Mucosa of rectum (tissue), 2 donors: ENCODE data around the gene RNF114.

Source experiments
- H3K27ac ChIP-seq, 2 donors: one replicate each; pipeline ENCODE4 v1.7.0; 2013; ENCODE audit warnings: inconsistent platforms in 2 of 2, low read depth in 2 of 2, low read length in 2 of 2
- H3K27me3 ChIP-seq, 2 donors: one replicate each; pipeline ENCODE4 v1.7.0; 2013; ENCODE audit warnings: low read length in 2 of 2; ENCODE audit not compliant: control insufficient read depth in 2 of 2, insufficient read depth in 2 of 2
- H3K36me3 ChIP-seq, 2 donors: one replicate each; pipeline ENCODE4 v1.7.0; 2013; ENCODE audit warnings: low read length in 2 of 2; ENCODE audit not compliant: control insufficient read depth in 2 of 2, insufficient read depth in 2 of 2
- H3K4me1 ChIP-seq, 2 donors: one replicate each; pipeline ENCODE4 v1.7.0; 2013; ENCODE audit warnings: low read length in 2 of 2, mild to moderate bottlenecking in 1 of 2; ENCODE audit not compliant: control insufficient read depth in 2 of 2, insufficient read depth in 2 of 2
- H3K4me3 ChIP-seq, 2 donors: one replicate each; pipeline ENCODE4 v1.7.0; 2013; ENCODE audit warnings: low read length in 2 of 2
- H3K9ac ChIP-seq, 2 donors: one replicate each; pipeline ENCODE4 v1.7.0; 2013; ENCODE audit warnings: low read length in 2 of 2, low read depth in 1 of 2, mild to moderate bottlenecking in 1 of 2
- H3K9me3 ChIP-seq, 2 donors: one replicate each; pipeline ENCODE4 v1.7.0; 2013; ENCODE audit warnings: low read length in 2 of 2; ENCODE audit not compliant: control insufficient read depth in 2 of 2
- donor health status: healthy.
- donor health status: Normal muscosa, but diverticular disease.

RNF114 gene

DNA sequence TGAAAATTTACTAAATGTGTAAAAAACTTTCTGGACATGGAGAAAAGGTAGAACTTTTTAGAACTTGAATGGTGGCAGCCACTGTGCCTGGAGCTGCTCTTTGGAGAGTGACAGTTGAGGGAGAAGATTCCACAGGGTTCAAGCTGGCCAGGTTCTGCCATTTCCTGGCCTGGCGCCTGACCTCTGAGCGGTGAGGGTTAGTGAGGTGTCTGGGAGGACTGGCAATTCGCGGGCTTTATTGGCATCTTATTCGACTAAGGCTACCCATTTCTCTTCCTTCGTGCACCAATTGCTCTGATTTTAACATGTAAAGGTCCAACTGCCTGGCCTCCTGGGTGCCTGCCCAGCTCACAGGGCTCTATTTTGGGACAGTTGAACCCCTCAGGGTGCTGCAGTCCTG is 49.0 kb downstream of the RNF114 start:
- H3K36me3 ChIP-seq, result no peaks in the 10 kb centered on the region
- H3K9me3 ChIP-seq, result no peaks in the 10 kb centered on the region
- peaks cover 2 to 9% of the 10 kb centered on the region in 2 donors for H3K27me3 ChIP-seq
- H3K4me1 ChIP-seq, result peaks cover 14 to 15% of the 10 kb centered on the region in 2 donors
- no peak overlapping the region for H3K27ac ChIP-seq
- no peak overlapping the region for H3K9ac ChIP-seq
- no peak overlapping the region for H3K4me3 ChIP-seq

GRCh38 chr20:49985617-49986016 is 49.4 kb downstream of the RNF114 start:
- Histone ChIP-seq H3K4me1 (peaks cover 15 to 16% of the 10 kb centered on the region in 2 donors), H3K36me3 (no peaks in the 10 kb centered on the region), H3K27me3 (peaks cover 2 to 8% of the 10 kb centered on the region in 2 donors), H3K9me3 (no peaks in the 10 kb centered on the region), H3K4me3 (no peak overlapping the region), H3K9ac (no peak overlapping the region), H3K27ac (no peak overlapping the region)

DNA sequence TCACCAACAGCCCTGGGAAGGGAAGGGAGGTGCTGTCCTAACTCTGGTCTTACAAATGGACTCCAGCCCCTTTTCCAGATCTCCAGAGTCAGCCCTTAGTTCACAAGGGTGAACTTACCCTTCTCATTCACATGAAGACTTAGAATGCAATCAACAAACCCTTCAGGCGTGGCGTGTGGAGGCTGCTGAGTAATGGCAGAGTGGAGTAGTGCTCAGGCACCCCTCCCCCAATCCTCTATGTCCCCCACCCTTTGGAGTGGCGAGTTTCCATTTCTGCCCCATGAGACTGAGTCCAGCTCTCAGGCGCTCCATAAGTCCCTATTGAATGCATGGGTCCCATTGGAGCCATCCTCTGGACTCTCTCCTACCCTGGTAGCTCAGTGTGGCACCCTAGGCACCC is 49.9 kb downstream of the RNF114 start:
- no peak overlapping the region for H3K27ac ChIP-seq
- H3K4me3 ChIP-seq, result no peak overlapping the region
- no peak overlapping the region for H3K9ac ChIP-seq

GRCh38 chr20:49987015-49987867 is 51.0 kb downstream of the RNF114 start:
- H3K36me3 ChIP-seq, result no peaks in the 10 kb centered on the region
- H3K9ac ChIP-seq, result no peak overlapping the region
- H3K4me3 ChIP-seq, result no peak overlapping the region
- H3K27ac ChIP-seq, result no peak overlapping the region
- no peaks in the 10 kb centered on the region for H3K9me3 ChIP-seq
- H3K4me1 ChIP-seq, result peaks cover 10 to 14% of the 10 kb centered on the region in 2 donors
- H3K27me3 ChIP-seq, result no peaks in the 10 kb centered on the region

More for the DNA sequence above, 49.9 kb downstream of the RNF114 start:
- Histone ChIP-seq H3K4me1 (peaks cover 15 to 16% of the 10 kb centered on the region in 2 donors), H3K9me3 (no peaks in the 10 kb centered on the region), H3K27me3 (peaks cover 2 to 5% of the 10 kb centered on the region in 2 donors), H3K36me3 (no peaks in the 10 kb centered on the region)

DNA sequence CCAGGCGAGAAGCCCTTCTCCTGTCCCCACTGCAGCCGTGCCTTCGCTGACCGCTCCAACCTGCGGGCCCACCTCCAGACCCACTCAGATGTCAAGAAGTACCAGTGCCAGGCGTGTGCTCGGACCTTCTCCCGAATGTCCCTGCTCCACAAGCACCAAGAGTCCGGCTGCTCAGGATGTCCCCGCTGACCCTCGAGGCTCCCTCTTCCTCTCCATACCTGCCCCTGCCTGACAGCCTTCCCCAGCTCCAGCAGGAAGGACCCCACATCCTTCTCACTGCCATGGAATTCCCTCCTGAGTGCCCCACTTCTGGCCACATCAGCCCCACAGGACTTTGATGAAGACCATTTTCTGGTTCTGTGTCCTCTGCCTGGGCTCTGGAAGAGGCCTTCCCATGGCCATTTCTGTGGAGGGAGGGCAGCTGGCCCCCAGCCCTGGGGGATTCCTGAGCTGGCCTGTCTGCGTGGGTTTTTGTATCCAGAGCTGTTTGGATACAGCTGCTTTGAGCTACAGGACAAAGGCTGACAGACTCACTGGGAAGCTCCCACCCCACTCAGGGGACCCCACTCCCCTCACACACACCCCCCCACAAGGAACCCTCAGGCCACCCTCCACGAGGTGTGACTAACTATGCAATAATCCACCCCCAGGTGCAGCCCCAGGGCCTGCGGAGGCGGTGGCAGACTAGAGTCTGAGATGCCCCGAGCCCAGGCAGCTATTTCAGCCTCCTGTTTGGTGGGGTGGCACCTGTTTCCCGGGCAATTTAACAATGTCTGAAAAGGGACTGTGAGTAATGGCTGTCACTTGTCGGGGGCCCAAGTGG is 51.9 kb downstream of the RNF114 start:
- H3K27ac ChIP-seq, result no peak overlapping the region
- H3K9ac ChIP-seq, result no peak overlapping the region
- no peaks in the 10 kb centered on the region for H3K27me3 ChIP-seq
- H3K4me3 ChIP-seq, result no peak overlapping the region
- no peaks in the 10 kb centered on the region for H3K9me3 ChIP-seq
- no peaks in the 10 kb centered on the region for H3K36me3 ChIP-seq
- peaks cover 5 to 9% of the 10 kb centered on the region in 2 donors for H3K4me1 ChIP-seq

- Histone ChIP-seq H3K9ac (no peak overlapping the region), H3K27me3 (no peaks in the 10 kb centered on the region), H3K4me3 (no peak overlapping the region), H3K27ac (peak overlapping the region; percentile 43 to 65), H3K9me3 (no peaks in the 10 kb centered on the region), H3K36me3 (no peaks in the 10 kb centered on the region), H3K4me1 (peaks cover 3 to 7% of the 10 kb centered on the region in 2 donors)
Observed at GRCh38 chr20:49989234-49990065, 53.3 kb downstream of the RNF114 start.

GRCh38 chr20:49990271-49990720 is 54.1 kb downstream of the RNF114 start:
- H3K27ac ChIP-seq, result peak overlapping the region in 1 of 2 donors; percentile 65
- H3K4me3 ChIP-seq, result no peak overlapping the region
- no peaks in the 10 kb centered on the region for H3K9me3 ChIP-seq
- no peaks in the 10 kb centered on the region for H3K36me3 ChIP-seq
- peaks cover 3 to 7% of the 10 kb centered on the region in 2 donors for H3K4me1 ChIP-seq
- H3K27me3 ChIP-seq, result no peaks in the 10 kb centered on the region
- H3K9ac ChIP-seq, result no peak overlapping the region

GRCh38 chr20:49993301-49993751 is 57.1 kb downstream of the RNF114 start:
- Histone ChIP-seq H3K36me3 (no peaks in the 10 kb centered on the region), H3K27me3 (no peaks in the 10 kb centered on the region), H3K27ac (no peak overlapping the region), H3K4me3 (no peak overlapping the region), H3K9me3 (no peaks in the 10 kb centered on the region), H3K4me1 (peaks cover 3 to 7% of the 10 kb centered on the region in 2 donors), H3K9ac (no peak overlapping the region)

DNA sequence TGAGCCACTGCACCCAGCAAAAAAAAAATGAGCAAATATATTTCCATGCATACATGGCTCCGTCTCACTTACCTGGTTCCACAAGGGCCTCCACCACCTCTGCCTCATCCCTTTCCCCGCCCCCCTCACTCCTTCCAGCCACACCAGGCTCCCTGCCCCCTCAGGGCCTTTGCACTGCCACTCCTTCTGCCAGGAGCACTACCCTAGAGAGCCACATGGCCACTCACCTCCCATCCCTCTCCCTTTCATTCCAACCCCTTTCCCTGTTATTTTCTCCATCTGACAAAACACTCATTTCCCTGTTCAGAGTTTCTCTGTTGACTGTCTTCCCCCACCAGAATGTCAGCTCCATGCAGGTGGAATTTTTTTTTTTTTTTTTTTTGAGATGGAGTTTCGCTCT is 59.4 kb downstream of the RNF114 start:
- no peak overlapping the region for H3K4me3 ChIP-seq
- no peak overlapping the region for H3K27ac ChIP-seq
- H3K36me3 ChIP-seq, result no peaks in the 10 kb centered on the region
- H3K27me3 ChIP-seq, result no peaks in the 10 kb centered on the region
- no peaks in the 10 kb centered on the region for H3K4me1 ChIP-seq
- H3K9me3 ChIP-seq, result no peaks in the 10 kb centered on the region
- no peak overlapping the region for H3K9ac ChIP-seq
